Mesothelial cell of epicardium (in vitro differentiated cells): ENCODE results near the gene CCDC91. TPM values are rescaled to one million over a fixed set of nuclear protein-coding genes. Genes with fewer than 3 reads are reported as not detected.

Source experiments
- DNase-seq, 2 experiments: peaks; one replicate each; pipeline ENCODE4 v3.0.0; 2021; ENCODE audit warnings: low spot score in 2 of 2; ENCODE audit not compliant: unreplicated experiment in 2 of 2
- H3K27ac Mint-ChIP-seq: 2 replicates; pipeline ENCODE4 v1.8.0; 2021; ENCODE audit warnings: mixed read lengths
- H3K27me3 Mint-ChIP-seq: 2 replicates; pipeline ENCODE4 v1.8.0; 2021; ENCODE audit warnings: low read depth, mixed read lengths
- H3K36me3 Mint-ChIP-seq: 2 replicates; pipeline ENCODE4 v1.8.0; 2021; ENCODE audit warnings: mixed read lengths
- H3K4me1 Mint-ChIP-seq: 2 replicates; pipeline ENCODE4 v1.8.0; 2021; ENCODE audit warnings: mixed read lengths
- H3K4me3 Mint-ChIP-seq: 2 replicates; pipeline ENCODE4 v1.8.0; 2021; ENCODE audit warnings: mild to moderate bottlenecking, moderate library complexity, mixed read lengths
- H3K9me3 Mint-ChIP-seq: 2 replicates; pipeline ENCODE4 v1.8.0; 2021; ENCODE audit warnings: mixed read lengths
- CTCF ChIP-seq: fragments of 200-600 bp; sonication (generic); IDR thresholded peaks from one replicate; pipeline ENCODE4 v1.5.0; 2021; ENCODE audit warnings: antibody characterized with exemption; ENCODE audit not compliant: unreplicated experiment
- total RNA-seq: library from RNA; stranded (reverse); gene quantifications from 3 replicates; pipeline ENCODE4 v1.2.1, GENCODE V29; 2021

CCDC91 gene
- total RNA-seq, 1 donor from 2014 or later = 30.7 TPM

GRCh38 chr12:28350502-28350901 lies 160.2 kb downstream of the CCDC91 start:
- Mint-ChIP-seq H3K27me3 (no peaks in the 10 kb centered on the region), H3K9me3 (peaks cover 27% of the 10 kb centered on the region), H3K4me3 (no peak overlapping the region), H3K27ac (no peak overlapping the region), H3K36me3 (peaks cover 37% of the 10 kb centered on the region), H3K4me1 (no peaks in the 10 kb centered on the region)
- no peak for DNase-seq
- no peak for TF ChIP-seq CTCF

DNA sequence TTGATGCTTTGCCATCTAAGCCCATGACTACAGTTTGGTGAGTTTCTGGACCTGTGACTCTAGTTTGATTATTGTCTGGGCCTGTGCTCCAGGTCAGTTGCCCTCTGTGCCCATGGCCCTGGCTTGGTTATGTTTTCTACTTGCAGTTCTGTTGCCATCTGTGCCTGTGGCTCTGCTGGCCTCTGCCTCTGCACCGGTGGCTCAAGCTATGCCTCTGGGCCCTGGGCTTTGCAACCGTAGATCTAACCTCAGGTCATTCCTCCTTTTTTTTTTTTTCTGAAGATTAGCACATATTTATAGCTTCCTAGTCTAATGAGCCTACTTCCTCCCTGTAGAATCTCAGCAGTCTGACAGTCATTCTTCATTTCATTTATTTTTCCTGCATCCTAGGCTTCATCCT lies 161.2 kb downstream of the CCDC91 start:
- Mint-ChIP-seq H3K36me3 (peaks cover 38% of the 10 kb centered on the region), H3K4me3 (no peak overlapping the region), H3K27ac (no peak overlapping the region), H3K9me3 (peaks cover 27% of the 10 kb centered on the region), H3K4me1 (no peaks in the 10 kb centered on the region), H3K27me3 (no peaks in the 10 kb centered on the region)
- no peak for TF ChIP-seq CTCF
- no peak for DNase-seq

DNA sequence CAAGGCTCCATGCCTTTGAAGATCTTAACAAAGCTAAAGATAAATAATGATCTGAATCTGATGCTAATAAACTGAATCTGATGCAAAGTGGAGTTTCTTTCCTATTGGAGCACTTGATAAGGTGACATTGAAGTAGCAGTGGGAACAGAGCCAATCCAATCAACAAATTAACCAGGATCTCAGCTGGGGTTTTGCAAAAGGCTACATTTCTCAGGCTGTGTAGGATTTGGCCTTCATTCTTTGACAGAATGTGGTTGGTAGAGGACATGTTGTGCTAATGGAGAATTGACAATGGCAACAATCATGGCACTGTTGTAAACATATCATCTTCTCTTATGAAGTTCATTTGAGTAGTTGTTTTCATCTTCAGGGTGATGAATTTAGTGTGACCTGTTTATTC lies 164.9 kb downstream of the CCDC91 start:
- Mint-ChIP-seq H3K4me3 (no peak overlapping the region), H3K27me3 (no peaks in the 10 kb centered on the region), H3K9me3 (peaks cover 27% of the 10 kb centered on the region), H3K27ac (no peak overlapping the region), H3K36me3 (peaks cover 36% of the 10 kb centered on the region), H3K4me1 (no peaks in the 10 kb centered on the region)
- no peak for DNase-seq
- no peak for TF ChIP-seq CTCF

DNA sequence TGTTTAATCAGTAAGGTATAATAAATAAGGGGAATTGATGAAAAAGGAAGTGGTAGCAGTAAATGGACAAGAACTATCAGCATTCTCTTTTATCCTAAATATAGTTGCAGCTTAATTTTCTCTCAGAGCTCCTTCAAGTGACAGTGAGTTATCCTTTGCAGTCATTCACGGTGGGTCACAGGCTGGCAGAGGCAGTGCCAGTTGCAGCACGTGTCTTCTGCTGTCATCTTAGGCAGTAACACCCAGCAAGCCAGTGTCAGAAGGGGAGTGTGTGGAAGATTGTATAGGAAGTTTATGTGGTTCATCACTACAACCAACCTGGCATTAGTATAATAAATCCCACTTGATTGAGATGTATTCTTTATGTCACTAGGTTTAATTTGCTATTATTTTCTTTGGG lies 170.0 kb downstream of the CCDC91 start:
- Mint-ChIP-seq H3K9me3 (no peaks in the 10 kb centered on the region), H3K4me3 (no peak overlapping the region), H3K36me3 (peaks cover 8% of the 10 kb centered on the region), H3K27ac (no peak overlapping the region), H3K4me1 (no peaks in the 10 kb centered on the region), H3K27me3 (no peaks in the 10 kb centered on the region)
- no peak for DNase-seq
- no peak for TF ChIP-seq CTCF

DNA sequence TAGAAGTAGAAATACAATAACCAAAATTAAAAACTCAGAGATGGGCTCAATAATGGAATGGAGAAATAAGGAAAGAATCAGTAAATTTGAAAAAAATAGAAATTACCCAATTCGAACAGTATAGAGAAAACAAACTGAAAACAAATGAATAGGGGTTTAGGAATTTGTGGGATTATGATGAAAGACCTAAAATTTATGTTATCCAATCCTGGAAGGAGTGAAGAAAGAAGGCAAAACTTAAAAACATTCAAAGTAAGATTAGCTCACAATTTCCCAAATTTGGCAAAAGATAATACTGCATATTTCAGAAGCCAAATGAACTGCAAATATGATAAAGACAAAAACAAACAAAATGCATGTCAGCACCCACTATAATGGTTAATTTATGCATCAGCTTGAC lies 177.1 kb downstream of the CCDC91 start:
- Mint-ChIP-seq H3K27me3 (no peaks in the 10 kb centered on the region), H3K4me3 (no peak overlapping the region), H3K27ac (no peak overlapping the region), H3K36me3 (peaks cover 67% of the 10 kb centered on the region), H3K4me1 (no peaks in the 10 kb centered on the region), H3K9me3 (peaks cover 53% of the 10 kb centered on the region)
- no peak for DNase-seq
- TF ChIP-seq CTCF = no peak

DNA sequence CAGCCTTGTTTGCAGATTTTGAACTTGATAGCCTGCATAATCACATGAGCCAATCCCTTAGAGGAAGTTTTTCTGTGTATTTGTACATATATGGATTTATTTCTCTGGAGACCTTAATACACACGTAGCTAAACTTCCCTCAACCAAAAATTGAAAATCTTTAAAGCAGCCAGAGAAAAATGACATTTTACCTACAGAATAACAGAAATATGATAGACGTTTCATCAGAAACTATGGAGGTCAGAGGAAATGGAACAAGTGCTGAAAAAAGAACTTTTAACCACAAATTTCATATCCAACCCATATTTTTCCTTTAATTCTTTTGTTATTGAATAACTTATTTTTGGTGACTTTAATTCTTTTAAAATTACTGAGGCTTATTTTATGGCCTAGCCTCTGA lies 177.7 kb downstream of the CCDC91 start:
- Mint-ChIP-seq H3K9me3 (peaks cover 59% of the 10 kb centered on the region), H3K27me3 (no peaks in the 10 kb centered on the region), H3K36me3 (peaks cover 73% of the 10 kb centered on the region), H3K27ac (no peak overlapping the region), H3K4me1 (no peaks in the 10 kb centered on the region), H3K4me3 (no peak overlapping the region)
- no peak for TF ChIP-seq CTCF
- DNase-seq = no peak
